ENCODE data around the gene NARF. TPM values are rescaled to one million over a fixed set of nuclear protein-coding genes. Genes with fewer than 3 reads are reported as not detected.

Gene NARF
- total RNA-seq, 1 donor from 2014 or later: 184 TPM

DNA sequence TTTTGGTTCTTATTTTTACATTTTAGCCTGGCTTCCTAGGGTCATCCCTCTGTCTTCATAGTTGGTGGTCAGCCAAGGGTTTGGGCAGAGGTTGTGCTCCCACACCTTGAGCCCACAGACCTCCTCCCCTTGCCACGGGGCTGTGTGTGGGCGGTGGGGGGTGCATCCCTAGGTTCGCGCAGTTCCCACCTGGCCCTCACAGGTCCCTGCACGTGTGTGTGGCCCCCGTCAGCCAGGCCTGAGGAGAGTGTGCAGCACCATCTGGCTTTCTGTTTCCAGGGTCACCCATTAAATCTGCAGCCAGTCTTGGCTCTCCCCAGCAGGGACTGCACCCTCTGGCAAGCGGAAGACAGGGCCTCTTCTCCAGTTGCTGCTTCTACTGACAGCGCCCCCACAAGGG, 26.5 kb upstream of the NARF start:
- intact Hi-C loops (cut with micrococcal nuclease): no loop called here

GRCh38 chr17:82433560-82434215, 24.9 kb upstream of the NARF start:
- intact Hi-C loops (cut with micrococcal nuclease): no loop called here

DNA sequence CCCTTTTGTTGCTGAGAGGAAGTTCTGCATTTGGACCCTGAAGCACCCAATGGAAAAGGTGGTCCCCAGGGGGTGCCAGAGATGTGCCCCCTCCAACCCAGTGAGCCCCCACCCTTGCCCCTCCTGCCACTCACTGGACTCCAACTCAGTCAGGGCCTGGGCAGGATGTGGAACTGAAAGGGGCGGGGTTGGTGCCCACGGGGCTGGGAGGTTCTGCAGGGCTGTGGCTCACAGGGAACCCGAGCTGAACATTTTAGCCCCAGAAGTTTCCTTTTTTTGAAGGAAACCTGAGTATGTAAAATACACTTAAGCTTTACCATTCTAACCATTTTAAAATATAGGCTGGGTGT, 24.4 kb upstream of the NARF start:
- intact Hi-C loops (cut with micrococcal nuclease): no loop called here

DNA sequence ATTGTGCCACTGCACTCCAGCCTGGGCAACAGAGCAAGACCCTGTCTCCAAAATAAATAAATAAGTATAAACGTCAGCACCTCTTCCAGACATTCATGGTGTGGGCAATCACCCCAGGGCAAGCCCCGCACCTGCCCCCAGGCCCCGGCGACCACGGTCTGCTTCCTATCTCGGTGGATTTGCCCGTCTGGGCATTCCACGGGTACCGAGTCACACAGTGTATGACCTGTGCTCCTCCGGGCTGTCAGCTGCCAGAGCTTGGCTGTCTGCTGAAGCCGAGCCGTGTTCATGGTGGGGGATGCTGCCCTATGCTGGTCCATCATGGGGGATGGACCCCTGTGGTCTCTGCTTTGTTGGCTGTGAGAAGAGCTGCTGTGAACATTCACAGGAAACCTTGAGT, 23.4 kb upstream of the NARF start:
- intact Hi-C loops (cut with micrococcal nuclease): no loop called here

GRCh38 chr17:82435601-82436583, 22.6 kb upstream of the NARF start:
- intact Hi-C loops (cut with micrococcal nuclease): no loop called here

GRCh38 chr17:82436601-82437324, 21.8 kb upstream of the NARF start:
- intact Hi-C loops (cut with micrococcal nuclease): no loop called here

- intact Hi-C loops (cut with micrococcal nuclease): no loop called here
These were observed 21.2 kb upstream of the NARF start for GRCh38 chr17:82437325-82437668.

- intact Hi-C loops (cut with micrococcal nuclease): no loop called here
These were observed 19.9 kb upstream of the NARF start for GRCh38 chr17:82438401-82439193.

- intact Hi-C loops (cut with micrococcal nuclease): no loop called here
These were observed 19.2 kb upstream of the NARF start for GRCh38 chr17:82439194-82439828.

GRCh38 chr17:82439829-82440365, 18.6 kb upstream of the NARF start:
- intact Hi-C loops (cut with micrococcal nuclease): no loop called here

GRCh38 chr17:82440469-82440981, 18.0 kb upstream of the NARF start:
- intact Hi-C loops (cut with micrococcal nuclease): no loop called here

GRCh38 chr17:82440991-82441627, 17.4 kb upstream of the NARF start:
- intact Hi-C loops (cut with micrococcal nuclease): no loop called here

DNA sequence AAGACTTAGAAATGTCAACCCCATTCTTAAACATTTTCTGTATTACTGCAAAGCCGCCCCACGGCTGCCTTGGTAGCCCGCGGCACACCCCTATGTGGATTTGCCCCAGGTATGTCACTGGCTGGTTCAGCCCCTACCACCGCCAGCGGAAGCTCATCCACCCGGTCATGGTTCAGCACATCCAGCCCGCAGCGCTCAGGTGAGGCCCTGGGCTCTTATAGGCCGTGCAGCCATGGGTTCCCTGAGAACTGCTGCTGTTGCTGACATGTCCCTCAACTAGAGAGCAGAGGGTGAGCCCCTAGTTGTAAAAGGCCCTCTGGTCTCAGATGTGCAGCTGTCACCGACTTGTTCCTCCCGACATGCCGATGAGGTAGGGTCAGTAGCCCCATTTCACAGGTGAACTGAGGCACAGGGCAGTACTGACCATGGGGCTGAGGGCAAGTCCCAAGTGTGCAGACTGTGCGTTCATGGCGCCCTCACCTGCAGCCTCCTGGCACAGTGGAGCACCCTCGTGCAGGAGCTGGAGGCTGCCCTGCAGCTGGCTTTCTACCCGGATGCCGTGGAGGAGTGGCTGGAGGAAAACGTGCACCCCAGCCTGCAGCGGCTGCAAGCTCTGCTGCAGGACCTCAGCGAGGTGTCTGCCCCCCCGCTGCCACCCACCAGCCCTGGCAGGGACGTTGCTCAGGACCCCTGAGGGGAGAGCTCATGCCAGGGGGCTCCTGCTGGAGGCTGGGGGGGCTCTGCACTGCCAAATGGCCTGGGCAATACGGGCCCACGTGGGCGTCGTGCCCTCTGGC, 16.7 kb upstream of the NARF start:
- intact Hi-C loops (cut with micrococcal nuclease): no loop called here

DNA sequence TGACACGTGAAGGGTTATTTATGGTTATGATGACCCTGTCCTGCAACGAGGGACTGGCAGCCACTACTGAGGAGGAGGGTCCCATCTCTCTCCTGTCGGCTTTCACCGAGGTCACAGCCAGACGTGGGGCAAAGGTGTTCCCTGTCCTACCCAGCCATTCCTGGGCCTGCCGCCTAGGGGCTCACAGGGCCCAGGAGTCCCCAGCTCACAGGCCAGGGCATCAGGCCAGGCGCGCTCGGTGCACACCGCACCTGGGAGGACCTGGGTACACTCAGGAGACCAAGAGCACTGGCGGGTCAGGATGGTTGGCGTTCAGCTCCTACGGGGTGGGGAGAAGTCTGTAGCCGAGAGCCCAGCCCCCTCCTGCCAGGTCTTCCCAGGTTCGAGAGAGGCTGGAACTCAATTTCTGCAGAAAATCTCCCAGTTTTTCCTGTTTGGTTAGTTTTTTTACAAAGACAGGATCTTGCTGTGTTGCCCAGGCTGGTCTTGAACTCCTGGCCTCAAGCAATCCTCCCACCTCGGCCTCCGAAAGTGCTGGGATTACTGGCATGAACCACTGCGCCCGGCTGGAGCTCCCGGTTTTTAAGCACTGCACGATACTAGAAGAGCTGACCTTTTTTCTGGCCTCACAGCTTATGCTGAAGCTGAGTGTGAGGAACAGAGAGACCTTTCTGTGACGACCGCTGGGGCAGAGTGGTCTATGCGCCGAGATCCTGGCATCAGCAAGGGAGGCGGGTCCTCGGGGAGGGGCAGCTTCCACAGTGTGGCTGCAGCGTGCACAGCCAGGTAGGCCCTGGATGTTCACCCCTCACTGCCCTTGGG, 15.7 kb upstream of the NARF start:
- intact Hi-C loops (cut with micrococcal nuclease): no loop called here

- intact Hi-C loops (cut with micrococcal nuclease): no loop called here
These were observed 14.9 kb upstream of the NARF start for GRCh38 chr17:82443465-82444283.

- intact Hi-C loops (cut with micrococcal nuclease): no loop called here
These were observed 14.2 kb upstream of the NARF start for GRCh38 chr17:82444284-82444893.

Measured in T-helper 1 cell treated with Interleukin-12 subunit alpha and Interleukin-12 subunit beta and Interleukin-4 antibody, amounts not matched to agents 30 ng/mL and 1 ng/mL, for 36 hours (primary cell).